Hippocampal formation (tissue), 2 donors: ENCODE results near the gene ELL.

Experiments
- DNase-seq, 2 donors: peaks; one replicate each; lab custom pipeline; 2025; lab: John Stamatoyannopoulos, UW

The ELL gene

DNA sequence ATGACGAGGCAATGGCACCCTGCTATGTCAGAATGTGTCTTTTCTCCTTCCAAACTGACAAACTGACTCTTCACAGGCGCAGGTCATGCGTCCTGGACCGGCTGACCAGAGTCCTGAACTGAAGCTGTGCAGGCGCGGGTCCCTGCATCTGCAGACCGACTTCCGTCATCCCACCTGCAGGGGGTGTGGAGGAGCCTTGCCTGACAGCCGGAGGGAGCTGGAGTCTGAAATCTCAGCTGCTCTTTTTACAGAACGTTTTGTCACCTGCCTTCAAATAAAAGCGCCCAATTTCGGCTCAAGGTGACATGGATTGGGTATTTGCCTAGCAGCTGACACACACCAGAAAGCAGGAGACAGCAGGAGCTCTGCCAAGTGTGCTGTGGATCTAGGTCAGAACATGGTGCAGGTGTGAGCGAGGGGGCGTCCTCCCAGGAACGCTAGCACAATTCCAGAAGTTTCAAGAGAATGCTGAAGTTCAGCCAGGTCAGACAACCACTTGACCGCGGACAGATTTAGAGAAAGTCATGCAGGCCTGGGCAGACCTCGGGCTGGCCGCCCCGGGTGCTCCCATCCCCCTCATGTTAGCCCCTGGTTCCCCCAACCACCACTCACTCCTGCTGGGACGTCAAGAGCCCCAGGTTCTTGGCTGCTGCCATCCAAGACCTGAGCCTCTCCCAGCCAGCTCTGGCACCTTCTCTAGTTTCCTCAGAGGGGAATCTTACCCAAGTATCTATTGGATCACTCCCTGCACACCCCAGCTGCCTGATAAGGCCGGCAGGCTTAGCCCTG lies 32.8 kb downstream of the ELL start:
- DNase-seq: no peak

DNA sequence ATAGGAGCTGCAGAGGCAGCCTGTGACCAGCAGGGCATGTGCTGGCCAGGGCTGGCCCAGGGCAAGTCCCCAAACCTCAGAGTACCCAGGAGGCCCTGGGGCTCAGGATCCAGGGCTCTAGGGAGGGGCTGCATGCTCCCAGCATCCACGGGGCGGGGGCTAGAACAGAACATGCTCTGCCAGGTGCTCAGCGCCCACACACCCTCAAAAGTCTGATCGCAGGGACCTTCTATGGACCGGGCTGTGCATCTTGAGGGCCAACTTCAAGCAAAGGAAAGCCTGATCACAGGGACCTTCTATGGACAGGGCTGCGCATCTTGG lies 33.5 kb downstream of the ELL start:
- DNase-seq: peak in 1 of 2 donors; percentile 16

DNA sequence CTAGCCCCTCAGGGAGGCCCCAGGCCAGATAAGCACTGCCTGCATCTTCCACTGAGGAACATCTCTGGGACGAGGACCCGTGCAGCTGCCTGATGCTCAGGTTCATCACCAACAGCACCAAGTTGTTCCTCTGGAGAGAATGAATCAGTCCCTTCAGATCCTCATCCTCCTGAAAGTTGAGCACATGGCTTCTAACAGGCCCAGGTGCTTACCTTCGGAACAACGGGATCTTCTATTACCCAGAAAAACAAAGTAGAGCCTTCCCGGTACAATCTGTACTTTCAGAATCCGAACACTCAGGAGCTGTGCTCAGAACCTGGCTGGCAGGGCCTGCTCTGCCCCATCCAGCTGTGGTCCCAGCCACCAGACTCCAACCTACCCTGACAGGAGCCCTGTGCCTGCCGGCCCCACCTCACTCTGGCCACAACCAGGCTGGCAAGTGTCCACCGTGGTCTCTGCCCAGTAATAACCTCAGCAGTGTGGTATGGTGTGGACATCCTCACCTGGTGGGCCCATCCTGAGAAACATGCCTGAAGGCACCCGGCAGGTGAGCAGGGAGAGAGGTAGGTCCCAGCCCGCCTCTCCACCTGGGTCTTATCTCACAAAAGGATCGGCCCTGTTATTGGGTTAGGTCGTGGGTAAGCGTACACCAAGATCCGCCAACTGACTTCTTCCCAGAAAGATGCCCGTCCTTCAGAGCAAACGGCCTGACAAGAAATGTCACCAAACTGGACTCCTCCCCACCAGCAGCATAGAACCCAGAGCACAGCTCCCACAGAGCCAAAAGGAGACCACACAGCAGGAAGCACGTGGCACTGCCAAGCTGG lies 34.1 kb downstream of the ELL start:
- no peak for DNase-seq

DNA sequence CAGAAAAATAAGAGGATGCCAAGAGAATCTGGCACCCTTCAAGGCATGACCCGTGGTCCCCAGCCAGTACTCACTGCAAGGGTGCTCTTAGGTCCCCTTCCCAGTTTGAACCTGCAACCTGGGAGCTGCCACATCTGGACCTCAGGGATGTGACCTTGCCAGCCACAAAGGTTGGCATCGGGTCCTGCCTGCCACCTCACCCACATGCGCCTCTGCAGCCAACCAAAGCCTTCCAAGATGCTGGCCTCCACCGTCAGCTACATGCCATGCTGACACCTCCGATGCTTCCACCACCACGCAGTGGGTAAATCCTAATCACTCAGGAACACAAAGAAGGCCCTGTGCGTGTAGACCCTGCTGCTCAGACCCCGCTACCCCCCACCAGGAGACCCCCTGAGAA lies 35.1 kb downstream of the ELL start:
- DNase-seq: no peak

DNA sequence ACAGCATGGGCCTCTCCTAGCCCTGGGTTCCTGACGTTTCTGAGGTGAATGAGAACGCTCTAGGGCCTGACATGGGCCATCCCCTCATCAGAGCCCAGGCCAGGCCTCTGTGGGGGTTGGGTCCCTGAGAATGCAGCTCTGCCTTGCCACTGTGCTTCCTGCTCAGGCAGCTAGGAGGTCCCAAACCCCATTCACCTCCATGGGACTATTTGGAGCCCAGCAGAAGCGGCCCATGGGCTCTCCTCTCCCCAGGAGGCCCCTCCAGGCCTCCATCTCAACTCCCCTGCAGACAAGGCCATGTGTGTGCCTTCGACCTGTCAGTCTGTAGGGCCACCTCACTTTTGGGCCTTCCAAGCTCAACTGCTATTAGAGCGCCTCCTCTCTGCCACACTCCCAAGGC lies 36.9 kb downstream of the ELL start:
- DNase-seq: no peak

DNA sequence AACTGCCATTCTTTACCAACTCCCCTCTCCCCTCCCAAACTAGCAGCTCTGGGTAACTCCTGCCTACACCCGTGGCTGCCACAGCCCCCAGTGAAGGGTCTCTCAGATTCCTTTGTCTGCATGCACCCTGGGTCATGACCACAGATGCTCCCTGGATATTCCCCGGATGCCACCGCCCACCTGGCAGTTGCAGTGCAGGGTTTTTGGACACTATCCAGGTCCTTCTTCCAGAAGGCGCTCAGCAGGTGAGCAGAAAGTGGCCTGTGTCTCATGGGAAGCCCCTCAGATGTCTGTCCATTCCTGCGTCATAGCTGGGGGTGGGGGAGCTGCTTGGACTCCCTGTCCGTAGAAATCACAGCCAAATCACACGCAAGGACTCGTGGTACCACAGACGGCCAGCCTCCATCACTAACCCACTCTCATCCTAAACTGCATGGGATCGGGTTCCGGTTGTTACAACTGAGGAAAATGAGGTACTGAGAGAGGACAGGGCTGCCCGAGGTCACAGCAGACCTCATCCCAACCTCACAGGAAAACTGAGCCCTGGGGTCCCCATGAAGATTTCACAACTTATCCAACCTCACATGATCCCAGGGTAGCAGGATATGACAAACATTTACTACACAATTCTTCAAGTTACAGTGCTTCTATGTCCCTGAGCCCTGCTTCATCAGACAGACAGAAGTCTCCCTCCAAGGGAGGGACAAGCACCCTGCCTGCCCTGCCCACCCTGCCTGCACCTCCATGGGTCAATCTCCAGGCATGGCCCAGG lies 38.6 kb downstream of the ELL start:
- DNase-seq: no peak

DNA sequence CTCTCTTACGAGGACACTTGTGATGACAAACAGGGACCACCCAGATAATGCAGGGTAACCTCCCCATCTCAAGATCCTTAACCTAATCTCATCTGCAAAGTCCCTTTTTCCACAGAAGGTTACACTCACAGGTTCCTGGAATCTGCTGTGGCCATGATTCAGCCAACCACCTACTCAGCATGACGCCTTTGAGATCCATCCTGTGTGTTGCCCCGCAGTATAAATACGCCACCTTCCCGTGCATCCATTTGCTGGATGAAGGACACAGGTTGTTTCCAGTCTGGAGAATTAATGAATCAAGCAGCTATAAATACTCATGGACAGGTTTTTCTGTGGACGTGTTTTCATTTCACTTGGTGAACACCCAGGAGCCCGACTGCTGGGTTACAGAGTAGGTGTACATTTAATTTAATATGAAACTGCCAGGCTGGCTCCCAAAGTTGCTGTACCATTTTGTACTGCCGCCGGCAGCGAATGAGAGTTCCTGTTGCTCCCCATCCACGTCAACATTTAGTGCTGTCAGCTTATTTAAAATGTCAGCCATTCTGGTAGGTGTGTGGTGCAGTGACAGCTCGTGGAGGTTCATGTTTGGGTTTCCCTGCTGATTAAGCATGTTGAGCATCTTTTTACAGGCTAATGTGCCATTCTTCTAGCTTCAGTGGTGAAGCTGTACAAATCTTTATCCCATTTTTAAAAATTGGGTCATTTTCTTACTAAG lies 40.2 kb downstream of the ELL start:
- DNase-seq: no peak

DNA sequence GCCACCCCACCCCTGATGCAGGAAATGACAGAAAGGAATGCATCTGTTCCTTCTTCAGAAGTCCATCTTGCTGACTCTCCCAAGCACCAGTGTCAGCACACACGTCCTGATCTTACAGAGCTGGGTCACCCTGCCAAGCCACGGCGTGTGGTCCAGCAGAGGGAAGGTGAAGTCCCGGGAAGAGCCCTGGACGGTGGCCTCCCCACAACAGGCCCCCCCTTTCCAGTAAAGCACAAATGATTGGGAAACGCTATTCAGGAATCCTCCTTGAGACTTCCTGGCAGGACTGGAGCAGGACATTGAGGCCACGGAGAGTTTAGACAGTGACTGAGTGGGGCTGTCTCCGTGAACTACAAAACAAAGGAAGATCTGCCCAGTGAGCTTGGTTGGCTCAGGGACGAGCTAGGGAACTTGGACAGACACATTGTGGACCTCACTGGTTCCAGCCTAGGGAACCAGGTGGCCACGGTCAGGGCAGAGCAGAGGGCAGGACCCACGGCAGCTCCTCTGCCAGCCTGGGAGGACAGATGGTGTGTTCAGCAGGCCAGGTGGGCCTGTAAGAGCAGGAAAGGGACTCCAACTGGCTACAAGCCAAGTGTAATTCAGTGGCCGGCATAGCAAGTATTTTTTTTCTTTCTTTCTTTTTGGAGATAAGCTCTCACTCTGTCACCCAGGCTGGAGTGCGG lies 41.7 kb downstream of the ELL start:
- no peak for DNase-seq

DNA sequence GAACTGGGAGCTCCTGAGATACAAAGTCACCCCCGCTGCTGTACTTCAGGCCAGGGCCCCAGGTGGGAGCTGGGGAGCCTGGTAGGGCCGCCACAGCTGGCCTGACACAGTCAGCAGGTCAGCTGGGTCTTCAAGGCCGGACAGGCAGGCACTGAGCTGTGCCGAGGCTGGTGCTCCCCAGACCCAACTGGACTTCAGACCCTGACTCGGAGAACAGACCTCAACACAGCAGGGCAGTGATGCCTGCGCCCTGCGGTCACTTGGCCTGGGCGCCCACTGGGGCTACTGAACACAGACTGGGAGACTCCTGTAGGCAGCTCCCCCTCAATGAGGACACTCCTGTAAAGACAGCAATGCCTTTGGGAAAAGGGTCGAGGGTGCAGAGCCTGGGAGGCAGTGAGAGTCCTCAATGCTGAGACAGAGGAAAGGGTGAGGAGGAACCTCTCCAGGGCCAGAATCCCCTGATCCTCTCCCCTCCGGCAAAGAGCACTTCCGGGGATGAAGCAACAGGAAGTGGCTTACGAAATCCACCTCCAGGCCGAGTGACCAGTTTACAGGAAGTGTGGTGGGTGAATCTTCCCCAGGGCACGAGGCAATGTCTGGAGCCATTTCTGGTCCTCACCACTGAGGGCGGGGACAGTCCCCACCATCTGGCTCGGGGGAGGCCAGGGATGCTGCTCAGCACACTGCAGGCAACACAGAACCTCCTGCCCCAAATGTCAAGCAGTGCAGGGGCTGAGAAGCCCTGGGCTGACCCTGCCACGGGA lies 43.1 kb downstream of the ELL start:
- peak in 1 of 2 donors; percentile 31 for DNase-seq

DNA sequence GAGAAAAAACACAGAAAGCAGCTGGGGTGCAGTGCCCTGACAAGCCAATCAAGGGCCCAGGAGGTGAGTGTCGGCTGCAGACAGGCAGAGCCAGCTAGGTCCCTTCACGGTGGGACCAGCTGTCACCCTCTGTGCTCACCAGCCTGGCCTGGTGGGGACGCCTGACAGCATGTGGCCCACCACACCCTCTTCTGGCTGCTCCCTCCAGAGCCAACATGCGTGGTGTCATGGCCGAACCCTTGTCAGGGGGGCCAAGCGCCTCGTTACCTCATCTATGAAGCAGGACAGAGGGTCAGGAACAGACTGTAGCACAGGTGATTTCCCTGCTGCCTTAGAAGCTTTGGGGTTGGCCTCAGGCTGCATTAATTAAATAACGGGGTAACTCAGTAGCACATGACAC lies 43.9 kb downstream of the ELL start:
- no peak for DNase-seq

DNA sequence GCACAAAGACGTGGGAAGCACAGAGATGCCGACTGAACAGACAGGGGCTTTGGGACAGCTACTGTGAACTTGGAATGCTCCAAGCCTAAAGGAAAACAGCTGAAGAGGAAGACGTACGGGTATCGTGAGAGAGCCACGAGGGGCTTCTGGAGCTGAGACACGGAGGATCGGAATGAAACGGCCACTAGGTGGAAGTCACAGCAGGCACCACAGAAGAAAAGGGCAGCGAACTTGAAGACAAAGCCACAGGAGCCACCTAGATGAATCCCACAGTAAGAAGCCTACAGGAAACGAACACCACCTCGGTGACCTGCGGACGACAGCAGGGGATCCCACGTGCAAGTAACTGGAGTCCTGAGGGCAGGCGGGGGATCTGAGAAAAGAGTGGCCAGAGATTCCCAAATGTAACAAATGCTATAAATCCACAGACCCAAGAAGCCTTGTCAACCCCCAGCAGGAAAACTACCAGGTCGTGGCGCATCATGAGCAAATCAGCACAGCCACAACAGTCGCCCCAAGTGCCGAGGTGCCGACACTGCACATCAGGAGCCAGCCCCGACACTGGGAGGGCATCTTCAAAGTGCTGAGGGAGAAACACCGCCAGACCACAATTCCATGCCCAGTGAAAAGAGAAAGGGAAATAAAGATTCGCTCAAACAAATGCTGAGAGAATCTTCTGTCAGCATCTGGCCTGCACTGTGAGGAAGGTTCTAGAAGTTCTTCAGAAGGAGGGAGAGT lies 44.7 kb downstream of the ELL start:
- DNase-seq: no peak

DNA sequence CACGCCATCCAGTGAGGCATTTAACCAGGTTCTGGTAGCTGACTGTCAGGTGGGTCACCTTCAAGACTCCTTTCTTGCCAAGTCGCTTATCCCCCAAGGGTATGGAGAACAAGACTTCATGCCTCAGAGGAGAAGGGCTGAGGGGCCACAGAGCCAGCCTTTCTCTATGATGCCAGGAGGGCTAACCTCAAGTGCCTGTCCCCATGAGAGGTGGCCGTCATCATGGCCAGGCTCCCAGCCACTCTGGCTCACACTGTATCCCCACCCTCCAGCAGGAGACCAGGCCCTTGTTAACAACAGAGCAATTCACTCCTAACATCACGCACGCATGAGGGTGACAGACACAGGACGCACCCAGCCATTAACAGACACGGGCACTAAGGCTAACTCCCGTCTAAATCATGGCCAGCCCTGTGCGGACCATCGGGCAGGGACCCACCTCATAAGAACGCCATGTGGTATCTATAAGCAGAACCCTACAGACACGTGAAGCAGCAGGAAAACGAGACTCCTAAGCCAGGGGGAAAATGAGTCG lies 45.3 kb downstream of the ELL start:
- no peak for DNase-seq

DNA sequence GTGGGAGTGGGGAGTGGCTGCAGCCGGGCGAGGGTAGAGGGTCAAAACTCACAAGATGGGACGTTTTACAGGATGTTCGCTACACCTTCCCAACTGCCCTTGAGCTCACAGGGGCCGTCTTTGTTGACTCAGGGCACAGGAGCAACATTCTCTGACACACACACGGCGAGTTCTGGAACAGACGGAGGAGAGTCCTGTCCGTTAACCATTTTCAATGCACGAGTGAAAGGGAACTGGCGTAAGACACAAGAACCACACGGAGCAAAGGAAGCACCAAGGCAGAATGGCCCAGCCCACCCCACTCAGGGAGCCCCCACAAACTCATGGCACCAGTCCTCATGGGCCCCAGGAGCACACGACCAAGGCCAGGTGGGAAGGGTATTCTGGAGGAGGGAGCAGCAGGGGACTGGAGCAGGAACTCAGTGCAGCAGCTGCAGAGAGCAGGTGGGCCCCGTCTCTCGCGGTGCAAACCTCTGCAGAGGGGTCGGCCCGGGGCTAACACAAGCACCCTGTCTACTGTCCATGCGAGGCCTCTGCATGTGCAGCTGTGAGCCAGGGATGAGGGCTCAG lies 46.0 kb downstream of the ELL start:
- no peak for DNase-seq

DNA sequence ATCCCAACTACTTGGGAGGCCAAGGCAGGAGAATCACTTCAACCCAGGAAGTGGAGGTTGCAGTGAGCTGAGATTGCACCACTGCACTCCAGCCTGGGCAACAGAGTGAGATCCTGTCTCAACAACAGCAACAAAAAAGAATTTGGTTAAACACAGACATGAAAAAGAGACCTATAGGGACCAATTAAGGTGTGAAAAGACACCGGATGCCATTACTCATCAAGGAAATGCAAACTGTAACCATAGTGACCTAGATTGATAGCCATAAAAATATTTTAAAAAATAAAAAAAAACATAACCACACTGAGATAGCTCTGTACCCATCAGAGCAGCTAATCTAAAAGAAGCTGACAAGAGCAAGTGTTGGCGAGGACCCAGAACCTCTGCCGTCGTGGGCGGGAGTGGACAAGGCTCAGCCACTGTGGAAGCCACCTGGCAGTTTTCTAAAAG lies 46.8 kb downstream of the ELL start:
- DNase-seq: no peak

DNA sequence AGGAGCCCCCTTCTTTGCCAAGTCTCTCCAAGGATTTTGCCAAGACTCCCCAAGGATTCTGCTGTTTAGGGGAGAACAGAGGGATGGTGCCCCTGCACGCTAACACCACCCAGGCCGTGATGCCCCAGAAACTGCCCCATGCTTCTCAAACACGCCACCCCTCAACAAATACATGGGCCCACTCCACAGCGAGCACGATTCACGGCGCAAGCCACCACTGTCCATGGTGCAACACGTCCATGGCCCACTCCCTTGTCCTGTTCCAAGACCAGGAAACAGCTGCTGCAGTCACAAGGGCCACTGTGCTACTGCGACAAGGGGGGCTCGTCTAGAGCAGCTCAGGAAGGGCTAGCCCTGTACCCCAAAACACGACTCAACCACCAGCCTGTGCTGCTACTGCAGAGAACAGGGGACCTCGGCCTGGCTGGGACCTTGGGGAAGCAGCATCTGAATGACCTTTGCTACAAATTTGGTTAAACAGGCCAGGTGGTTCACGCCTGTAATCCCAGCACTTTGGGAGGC lies 47.4 kb downstream of the ELL start:
- no peak for DNase-seq

DNA sequence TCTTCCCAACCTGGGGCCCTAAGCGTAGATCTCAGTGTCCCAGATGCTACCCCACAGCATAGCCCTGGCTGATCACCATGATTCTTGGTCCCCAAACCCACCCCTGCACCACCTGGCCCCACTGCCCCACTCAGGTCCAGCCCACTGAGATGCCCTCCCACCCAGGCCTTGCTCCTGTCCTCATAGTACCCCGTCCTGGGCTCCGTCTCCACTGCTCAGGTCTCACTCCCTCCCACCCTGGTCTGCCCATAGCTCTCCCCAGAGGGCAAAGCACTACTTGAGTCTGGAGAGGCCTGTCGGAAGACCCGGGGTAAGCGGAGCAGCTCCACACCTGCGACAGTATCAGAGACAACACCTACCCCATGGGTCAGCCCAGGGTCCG lies 48.2 kb downstream of the ELL start:
- no peak for DNase-seq

DNA sequence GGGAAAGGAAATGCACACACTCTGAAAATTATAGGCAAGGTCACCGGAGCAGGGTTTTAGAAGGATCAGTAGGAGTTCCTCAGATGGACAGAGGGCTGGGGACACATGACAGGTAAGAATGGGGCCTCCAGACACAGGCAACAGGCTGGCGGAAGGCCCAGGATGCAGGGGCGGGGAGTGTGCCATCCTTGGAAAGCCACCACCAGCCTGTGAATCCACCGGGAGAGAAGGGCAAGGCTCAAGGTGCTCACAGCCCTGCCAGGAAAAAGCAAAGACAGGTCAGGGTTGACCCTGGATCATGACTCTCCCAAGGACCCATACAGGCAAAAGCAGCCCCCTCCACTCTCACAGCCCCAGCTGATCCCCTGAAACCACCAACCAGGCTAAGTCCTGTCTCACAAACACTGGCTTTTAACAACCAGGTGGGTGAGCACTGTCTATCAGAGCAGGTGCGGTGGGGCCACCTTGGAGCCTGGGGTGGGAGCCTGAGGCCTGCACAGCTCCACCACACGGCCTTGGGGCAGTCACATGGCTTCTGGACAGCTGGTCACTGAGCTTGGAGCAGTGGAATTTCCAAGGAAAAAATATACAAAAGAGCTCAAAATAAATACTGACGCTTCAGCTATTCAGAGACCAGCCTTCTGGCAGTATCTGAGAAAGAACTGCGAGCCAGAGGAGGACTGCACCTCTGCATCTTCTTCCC lies 48.7 kb downstream of the ELL start:
- DNase-seq: no peak

DNA sequence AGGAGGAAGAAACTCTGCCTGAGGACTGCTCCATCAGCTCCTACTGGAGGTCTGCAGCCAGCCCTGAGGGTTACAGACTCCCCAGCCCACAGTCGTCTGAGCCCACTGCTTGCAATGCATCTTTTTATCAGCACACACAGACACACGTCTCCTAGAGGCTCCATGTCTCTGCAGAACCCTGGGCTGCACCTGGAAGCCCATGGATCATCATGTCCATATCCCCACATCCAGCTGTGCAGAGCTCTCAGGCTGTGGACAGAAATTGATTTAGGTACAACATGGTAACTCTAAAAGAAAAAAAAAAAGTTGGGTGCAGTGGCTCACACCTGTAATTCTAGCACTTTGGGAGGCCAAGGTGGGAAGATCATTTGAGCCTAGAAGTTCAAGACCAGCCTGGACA lies 51.1 kb downstream of the ELL start:
- no peak for DNase-seq
